GM23248 (cell line): ENCODE results near the gene SYMPK. TPM values are rescaled to one million over a fixed set of nuclear protein-coding genes. Genes with fewer than 3 reads are reported as not detected.
A peak's percentile ranks its signal among the peaks of the same experiment; 100 is the strongest.

Experiments
- DNase-seq: peaks from one replicate; pipeline ENCODE4 v3.0.0-alpha.2; 2015
- H2AFZ ChIP-seq: fragments of 200-600 bp; sonication (generic); 2 replicates; pipeline ENCODE4 v1.6.1; 2016; ENCODE audit warnings: antibody characterized with exemption
- H3F3A ChIP-seq: fragments of 200-600 bp; sonication (generic); 2 replicates; pipeline ENCODE4 v1.6.1; 2016; ENCODE audit warnings: mild to moderate bottlenecking, antibody characterized with exemption, mixed run types; ENCODE audit not compliant: insufficient read depth
- H3K27ac ChIP-seq: fragments of 200-600 bp; sonication (generic); 2 replicates; pipeline ENCODE4 v1.5.1; 2016; ENCODE audit warnings: mild to moderate bottlenecking
- H3K27me3 ChIP-seq: fragments of 200-600 bp; sonication (generic); replicated peaks from 2 replicates; pipeline ENCODE4 v1.6.1; 2016; ENCODE audit warnings: mild to moderate bottlenecking; ENCODE audit not compliant: insufficient read depth
- H3K36me3 ChIP-seq: fragments of 200-600 bp; sonication (generic); 2 replicates; pipeline ENCODE4 v1.6.1; 2016; ENCODE audit warnings: low read depth, mild to moderate bottlenecking
- H3K4me1 ChIP-seq: fragments of 200-600 bp; sonication (generic); 2 replicates; pipeline ENCODE4 v1.6.1; 2016; ENCODE audit warnings: mild to moderate bottlenecking; ENCODE audit not compliant: insufficient read depth
- H3K4me2 ChIP-seq: fragments of 200-600 bp; sonication (generic); one replicate; pipeline ENCODE4 v1.6.1; 2016; ENCODE audit warnings: mild to moderate bottlenecking; ENCODE audit not compliant: unreplicated experiment
- H3K4me3 ChIP-seq: fragments of 200-600 bp; sonication (generic); 2 replicates; pipeline ENCODE4 v1.5.1; 2016; ENCODE audit warnings: mild to moderate bottlenecking
- H3K79me2 ChIP-seq: fragments of 200-600 bp; sonication (generic); 2 replicates; pipeline ENCODE4 v1.6.1; 2016; ENCODE audit warnings: mild to moderate bottlenecking; ENCODE audit not compliant: insufficient read depth
- H3K9ac ChIP-seq: fragments of 200-600 bp; sonication (generic); 2 replicates; pipeline ENCODE4 v1.6.1; 2016; ENCODE audit warnings: mild to moderate bottlenecking
- H3K9me2 ChIP-seq: fragments of 200-600 bp; sonication (generic); 2 replicates; pipeline ENCODE4 v1.6.1; 2016; ENCODE audit warnings: mixed run types, mild to moderate bottlenecking, moderate library complexity; ENCODE audit not compliant: insufficient read depth
- H3K9me3 ChIP-seq: fragments of 200-600 bp; sonication (generic); one replicate; pipeline ENCODE4 v1.6.1; 2017; ENCODE audit warnings: low read depth
- H4K20me1 ChIP-seq: fragments of 200-600 bp; sonication (generic); 2 replicates; pipeline ENCODE4 v1.6.0; 2016; ENCODE audit not compliant: insufficient read depth
- EZH2 ChIP-seq: fragments of 200-600 bp; sonication (generic); IDR thresholded peaks from 2 replicates; pipeline ENCODE4 v1.6.1; 2018; ENCODE audit warnings: antibody characterized with exemption, mild to moderate bottlenecking; ENCODE audit not compliant: insufficient read depth, poor library complexity, severe bottlenecking
- EZH2phosphoT487 ChIP-seq: fragments of 200-600 bp; sonication (generic); IDR thresholded peaks from 2 replicates; pipeline ENCODE4 v1.6.1; 2018; ENCODE audit warnings: antibody characterized with exemption, moderate library complexity, mild to moderate bottlenecking, low read depth; ENCODE audit not compliant: insufficient read depth
- WGBS, 2 experiments: methylation state at CpG; one replicate each; pipeline ENCODE4 v1.1.6; 2015 to 2017; ENCODE audit warnings: low lambda C conversion rate in 2 of 2, low coverage in 1 of 2; ENCODE audit errors: missing lambda C conversion rate in 2 of 2; 5-methylcytosine and 5-hydroxymethylcytosine counted together
- in situ Hi-C: fragments of 300-500 bp; cut with MboI; formaldehyde crosslinking; loops from 2 replicates; pipeline ENCODE4 v1.15.0; 2020
- polyA plus RNA-seq: library from polyadenylated mRNA; unstranded; fragments of >200 nt; fragmentation: Nextera tagmentation; extraction: Ambion mirVana; gene quantifications from 2 replicates; pipeline ENCODE4 v1.2.1, GENCODE V29; 2016
- total RNA-seq: library from RNA; depleted of rRNA; stranded (reverse); fragments of >200 nt; shearing (Covaris generic); gene quantifications from 2 replicates; pipeline ENCODE4 v1.2.3, GENCODE V29; 2014

Gene SYMPK
- total and polyA plus RNA-seq, 2 experiments from 2014 or later: 17.8 to 28.1 TPM

GRCh38 chr19:45883881-45884681 is 21.1 kb upstream of the SYMPK start:
- WGBS, 2 experiments: 91 to 92% methylated on average over 40 to 57 of the region's 57 CpGs
- H3K9ac ChIP-seq: peak overlapping the region; percentile 18; the same call in 1 of the 2 replicates
- H3K27ac ChIP-seq: no peak overlapping the region
- no peak for DNase-seq
- H3K36me3 ChIP-seq: no peaks in the 10 kb centered on the region
- peaks cover 21% of the 10 kb centered on the region for H3K79me2 ChIP-seq
- H3K4me1 ChIP-seq: peaks cover 4% of the 10 kb centered on the region
- H3K4me3 ChIP-seq: peak overlapping the region; percentile 29; the same call in 1 of the 2 replicates
- in situ Hi-C loops: no loop called here
- peak overlapping the region; percentile 56 for H3K4me2 ChIP-seq
- TF ChIP-seq EZH2 (no peak), EZH2phosphoT487 (no peak)
- no peaks in the 10 kb centered on the region for H4K20me1 ChIP-seq
- no peaks in the 10 kb centered on the region for H3K9me2 ChIP-seq
- H3K27me3 ChIP-seq: no peaks in the 10 kb centered on the region
- no peaks in the 10 kb centered on the region for H3K9me3 ChIP-seq
- peaks cover 5% of the 10 kb centered on the region for H3F3A ChIP-seq
- no peak overlapping the region for H2AFZ ChIP-seq

GRCh38 chr19:45883586-45883880 is 20.6 kb upstream of the SYMPK start:
- Histone ChIP-seq H3K36me3 (no peaks in the 10 kb centered on the region), H2AFZ (no peak overlapping the region), H3K27ac (no peak overlapping the region), H3K4me3 (peak overlapping the region; percentile 29; the same call in 1 of the 2 replicates), H3F3A (peaks cover 5% of the 10 kb centered on the region), H3K4me2 (peak overlapping the region; percentile 56), H3K9me2 (no peaks in the 10 kb centered on the region), H4K20me1 (no peaks in the 10 kb centered on the region), H3K27me3 (no peaks in the 10 kb centered on the region), H3K9ac (peak overlapping the region; percentile 18; the same call in 1 of the 2 replicates), H3K4me1 (peaks cover 4% of the 10 kb centered on the region), H3K79me2 (peaks cover 21% of the 10 kb centered on the region), H3K9me3 (no peaks in the 10 kb centered on the region)
- 0 to 8% methylated on average over 1 to 5 of the region's 5 CpGs for WGBS, 2 experiments
- no peak for TF ChIP-seq EZH2phosphoT487
- TF ChIP-seq EZH2: no peak
- in situ Hi-C loops: no loop called here
- no peak for DNase-seq

- TF ChIP-seq EZH2: no peak
- TF ChIP-seq EZH2phosphoT487: no peak
- peaks cover 4% of the 10 kb centered on the region for H3K4me1 ChIP-seq
- H3K9me2 ChIP-seq: no peaks in the 10 kb centered on the region
- 17 to 18% methylated on average over 33 to 47 of the region's 47 CpGs for WGBS, 2 experiments
- H3F3A ChIP-seq: peaks cover 4% of the 10 kb centered on the region
- peak overlapping the region; percentile 65 for H3K4me2 ChIP-seq
- peak overlapping the region; percentile 46 for H3K4me3 ChIP-seq
- no peaks in the 10 kb centered on the region for H3K9me3 ChIP-seq
- no peaks in the 10 kb centered on the region for H3K36me3 ChIP-seq
- H3K9ac ChIP-seq: no peak overlapping the region
- H4K20me1 ChIP-seq: no peaks in the 10 kb centered on the region
- H3K27me3 ChIP-seq: no peaks in the 10 kb centered on the region
- in situ Hi-C loops: no loop called here
- H3K27ac ChIP-seq: no peak overlapping the region
- DNase-seq: peak; percentile 95
- H2AFZ ChIP-seq: no peak overlapping the region
- peaks cover 21% of the 10 kb centered on the region for H3K79me2 ChIP-seq
These were observed 20.0 kb upstream of the SYMPK start for GRCh38 chr19:45882652-45883585.

- Histone ChIP-seq H4K20me1 (no peaks in the 10 kb centered on the region), H3K9me2 (no peaks in the 10 kb centered on the region), H3K27ac (no peak overlapping the region), H3K4me1 (no peaks in the 10 kb centered on the region; the same call in 1 of the 2 replicates), H3K4me2 (no peak overlapping the region), H3K9me3 (no peaks in the 10 kb centered on the region), H2AFZ (no peak overlapping the region), H3F3A (no peaks in the 10 kb centered on the region; the same call in 1 of the 2 replicates), H3K9ac (no peak overlapping the region), H3K27me3 (no peaks in the 10 kb centered on the region), H3K4me3 (no peak overlapping the region), H3K79me2 (peaks cover 21% of the 10 kb centered on the region), H3K36me3 (no peaks in the 10 kb centered on the region)
- WGBS, 2 experiments: 79 to 83% methylated on average over 4 of the region's 4 CpGs
- DNase-seq: no peak
- in situ Hi-C loops: no loop called here
- TF ChIP-seq EZH2phosphoT487 (no peak), EZH2 (no peak)
These were observed 19.1 kb upstream of the SYMPK start for GRCh38 chr19:45881909-45882528.
